DMS53 (cell line): Measurements from ENCODE around the gene NCOA6.
"Not testable (repeated sequence)": the region's sequence is repeated elsewhere in the genome, so short reads cannot be mapped to it uniquely, and the experiment has no call there.

Source experiments
- DNase-seq: peaks from one replicate; lab custom pipeline; 2025; lab: John Stamatoyannopoulos, UW

Gene NCOA6

DNA sequence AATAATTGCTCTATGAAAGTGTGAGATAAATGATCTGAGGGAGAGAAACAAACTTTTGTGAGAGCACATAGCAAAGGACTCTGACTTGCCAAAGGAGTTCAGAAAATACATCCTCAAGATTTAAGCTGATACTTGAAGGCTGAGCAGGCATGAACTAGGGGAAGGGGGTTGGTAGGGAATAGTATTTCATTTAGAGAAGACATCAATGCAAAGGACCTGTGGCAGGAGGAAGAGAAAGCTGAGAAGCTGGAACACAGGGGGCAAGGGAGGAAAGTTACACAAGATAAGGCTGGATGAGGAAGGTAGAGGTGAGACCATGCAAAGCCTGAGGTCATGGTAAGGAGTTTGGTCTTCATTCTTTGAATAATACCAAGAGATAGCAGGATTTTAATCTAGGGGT lies 50.6 kb downstream of the NCOA6 start:
- no peak for DNase-seq

DNA sequence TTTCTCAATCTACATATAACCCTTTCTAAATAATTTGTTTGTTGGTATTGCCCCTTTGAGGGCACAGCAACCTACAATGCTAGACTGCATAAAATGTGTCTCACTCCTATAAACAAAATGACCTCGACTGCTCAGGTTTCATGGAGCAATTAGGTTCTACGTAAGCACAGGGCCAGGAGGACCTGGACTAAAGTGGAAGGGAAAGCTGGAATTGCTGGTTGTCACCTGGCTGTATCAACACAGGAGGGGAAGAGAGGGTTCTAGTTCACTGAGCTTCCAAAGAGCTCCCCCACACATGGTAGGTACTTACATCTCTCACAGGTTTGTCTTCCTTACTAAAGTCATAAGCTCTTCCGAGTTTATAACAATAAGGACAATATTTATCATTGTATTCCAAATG lies 51.0 kb downstream of the NCOA6 start:
- DNase-seq: no peak

DNA sequence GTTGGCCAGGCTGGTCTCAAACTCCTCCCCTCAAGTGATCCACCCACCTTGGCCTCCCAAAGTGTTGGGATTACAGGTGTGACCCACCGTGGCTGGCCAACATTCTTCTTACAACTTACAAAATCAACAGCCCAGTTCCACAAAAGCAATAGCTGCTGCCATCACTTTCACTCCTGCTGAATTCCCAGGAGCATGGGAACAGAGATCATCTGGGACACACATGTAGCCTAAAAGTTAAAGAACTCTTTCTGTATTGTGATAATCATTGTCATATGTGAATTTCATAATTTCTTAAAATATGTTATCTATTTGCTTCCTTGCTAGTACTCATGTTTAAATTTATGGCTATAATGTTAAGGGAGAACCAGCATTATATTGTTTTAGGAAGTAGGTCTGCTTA lies 51.7 kb downstream of the NCOA6 start:
- no peak for DNase-seq

DNA sequence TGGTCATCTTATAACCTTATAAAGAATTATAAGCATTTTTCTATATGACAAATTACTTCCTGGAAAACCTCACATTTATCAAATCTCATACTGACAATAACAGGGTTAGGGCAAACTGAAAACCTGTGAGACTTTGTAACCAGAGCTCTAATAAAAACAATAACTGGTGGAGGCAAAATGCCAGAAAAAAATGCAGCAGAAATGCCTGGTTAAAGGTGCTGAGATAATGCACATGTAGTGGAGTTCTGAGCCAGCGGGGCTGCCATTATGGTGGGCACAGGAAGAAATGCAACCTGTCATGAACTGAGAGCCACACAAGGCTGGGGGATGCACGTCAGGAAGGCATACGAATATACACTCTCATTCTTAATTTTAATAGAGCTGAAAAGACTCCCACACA lies 53.0 kb downstream of the NCOA6 start:
- no peak for DNase-seq

DNA sequence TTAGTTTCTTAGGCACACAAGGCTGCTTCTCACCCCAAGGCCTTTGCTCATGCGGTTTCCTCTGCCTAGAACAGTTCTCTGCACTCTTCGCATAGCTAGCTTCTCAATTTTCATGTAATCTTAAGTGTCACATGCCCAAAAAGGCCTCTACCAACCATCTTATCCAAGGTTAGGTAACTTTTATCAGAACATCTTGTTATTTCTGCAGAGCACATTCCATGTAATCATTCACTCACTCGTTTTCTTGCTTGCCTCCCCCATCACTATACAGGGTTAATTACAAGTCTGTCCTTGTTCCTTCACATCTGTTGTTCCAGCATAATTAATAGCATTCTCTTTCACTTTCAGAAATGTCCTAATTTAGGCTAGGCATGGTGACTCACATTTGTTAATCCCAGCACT lies 53.8 kb downstream of the NCOA6 start:
- DNase-seq: no peak

DNA sequence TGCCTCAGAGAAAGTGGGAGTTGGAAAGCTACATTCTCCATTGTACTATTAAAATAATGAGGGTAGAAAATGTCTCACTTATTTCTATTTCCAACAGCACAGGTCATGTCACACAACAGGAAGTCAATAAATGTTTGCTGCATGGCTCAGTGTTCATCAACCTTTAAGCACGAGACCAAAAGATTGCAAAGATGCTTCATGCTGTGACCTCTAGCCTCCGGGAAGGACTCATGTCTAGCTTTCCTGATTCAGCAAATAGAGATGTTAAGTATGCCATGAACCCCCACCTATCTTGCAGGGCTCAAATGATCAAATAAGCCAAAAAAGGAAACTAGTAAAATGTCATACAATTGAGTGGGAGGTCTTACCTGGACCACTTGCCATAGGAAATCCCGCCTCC lies 57.4 kb downstream of the NCOA6 start:
- DNase-seq: no peak

DNA sequence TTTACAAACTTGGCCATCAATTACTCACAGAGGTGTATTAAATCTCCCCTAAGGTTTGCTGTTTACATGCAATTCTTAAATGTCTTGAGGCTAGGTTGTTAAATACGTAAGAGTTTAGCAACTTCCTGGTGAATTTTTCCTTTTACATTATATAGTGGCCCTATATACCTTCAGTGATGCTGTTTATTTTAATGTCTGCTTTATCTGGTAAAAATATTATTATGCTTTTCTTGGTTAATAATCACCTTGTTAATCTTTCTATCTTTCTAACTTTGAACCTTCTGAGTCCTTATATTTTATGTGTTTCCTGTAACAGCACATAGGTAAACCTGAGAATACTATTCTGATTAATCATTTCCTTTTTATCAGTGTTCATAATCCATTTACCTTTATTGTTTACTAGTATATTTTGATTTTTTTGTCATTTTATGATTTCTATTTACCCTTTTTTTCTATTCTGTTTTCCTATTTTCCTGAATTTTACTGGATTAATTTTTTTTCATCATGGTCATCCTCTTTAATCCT lies 63.4 kb downstream of the NCOA6 start:
- no peak for DNase-seq

DNA sequence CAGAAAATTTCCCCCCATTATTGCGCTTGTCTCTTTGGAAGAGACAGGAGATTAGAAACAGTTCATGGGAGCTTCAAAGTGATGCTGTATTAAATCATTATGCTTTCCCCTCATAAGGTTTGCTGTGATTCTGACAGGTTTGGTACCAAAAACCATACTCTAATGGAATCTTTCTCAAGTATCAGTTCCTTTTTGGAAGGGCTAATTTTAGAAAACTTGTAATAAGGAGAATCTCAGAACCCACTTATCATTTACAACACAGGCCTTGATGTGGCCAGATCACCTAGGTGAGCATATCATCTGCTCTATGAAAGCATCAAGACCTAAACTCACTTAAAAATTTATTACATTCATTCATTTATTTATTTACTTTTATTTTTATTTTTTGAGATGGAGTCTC lies 70.1 kb downstream of the NCOA6 start:
- DNase-seq: no peak

DNA sequence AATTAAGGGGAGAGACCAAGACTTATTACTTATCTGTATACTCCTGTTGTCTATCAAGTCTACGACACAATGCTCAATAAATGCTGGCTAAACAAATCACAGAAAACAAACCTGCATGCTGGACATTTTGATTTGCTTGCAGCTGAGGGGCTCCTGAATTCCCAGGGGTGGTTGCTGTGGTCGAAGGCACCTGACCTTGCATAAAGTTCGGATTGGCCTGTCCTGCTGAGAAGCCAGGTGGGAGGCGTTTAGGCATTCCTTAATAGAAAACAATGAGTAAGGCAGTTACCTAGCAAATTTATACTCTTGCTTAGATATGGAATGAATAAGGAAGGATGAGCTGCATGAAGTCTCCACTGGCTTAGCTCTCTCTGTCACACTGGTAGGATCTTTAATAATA lies 70.8 kb downstream of the NCOA6 start:
- DNase-seq: no peak

DNA sequence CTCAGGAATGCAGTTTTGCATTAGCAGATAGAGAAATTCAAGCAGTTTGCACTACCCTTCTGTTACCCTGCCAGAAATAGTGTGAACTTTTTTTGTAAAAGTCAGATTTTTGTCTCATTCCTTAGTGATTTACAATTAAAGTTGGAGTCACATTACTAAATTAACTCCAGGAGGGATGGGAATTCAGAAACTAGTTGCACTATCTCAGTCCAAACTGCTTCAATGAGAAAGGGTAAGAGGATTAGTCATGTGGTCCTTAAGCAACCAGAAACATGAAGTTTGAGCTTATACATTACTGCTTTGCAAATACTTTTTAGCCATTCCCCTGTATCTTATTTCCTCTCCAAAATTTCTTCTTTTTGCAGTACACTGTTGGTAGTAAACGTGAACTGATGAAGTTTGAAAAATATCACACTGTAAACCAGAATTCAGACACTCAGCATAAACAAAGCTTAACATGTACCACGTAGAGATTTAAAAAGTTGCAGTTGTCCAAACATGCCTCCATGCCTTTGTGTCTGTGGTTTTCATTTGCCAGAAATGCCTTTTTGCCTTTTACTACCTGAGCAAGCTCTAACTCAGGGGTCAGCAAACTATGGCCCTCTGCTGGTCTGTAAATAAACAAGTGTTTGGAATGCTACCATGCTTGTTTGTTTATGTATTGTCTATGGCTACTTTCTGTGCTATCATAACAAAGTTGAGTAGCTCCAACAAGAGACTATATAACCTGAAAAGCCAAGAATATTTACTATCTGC lies 71.6 kb downstream of the NCOA6 start:
- no peak for DNase-seq

DNA sequence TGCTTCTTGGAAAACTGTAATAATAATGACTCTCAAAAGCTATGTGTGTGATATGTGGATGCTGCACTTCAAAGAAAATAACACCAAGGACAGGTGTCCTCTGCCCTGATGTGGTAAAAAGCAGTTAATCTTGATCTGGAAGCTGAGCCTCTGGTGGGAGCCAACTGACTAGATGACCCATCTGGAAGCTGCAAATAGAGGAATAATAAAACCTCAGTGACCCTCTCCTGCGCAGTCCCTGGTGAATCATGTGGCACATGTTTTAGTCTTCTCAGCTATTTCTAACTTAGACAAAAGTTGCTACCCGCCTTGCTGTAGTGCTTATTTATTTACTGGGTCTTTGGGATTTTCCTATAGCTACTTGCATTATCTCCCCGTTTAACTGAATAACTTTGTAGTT lies 74.0 kb downstream of the NCOA6 start:
- no peak for DNase-seq

DNA sequence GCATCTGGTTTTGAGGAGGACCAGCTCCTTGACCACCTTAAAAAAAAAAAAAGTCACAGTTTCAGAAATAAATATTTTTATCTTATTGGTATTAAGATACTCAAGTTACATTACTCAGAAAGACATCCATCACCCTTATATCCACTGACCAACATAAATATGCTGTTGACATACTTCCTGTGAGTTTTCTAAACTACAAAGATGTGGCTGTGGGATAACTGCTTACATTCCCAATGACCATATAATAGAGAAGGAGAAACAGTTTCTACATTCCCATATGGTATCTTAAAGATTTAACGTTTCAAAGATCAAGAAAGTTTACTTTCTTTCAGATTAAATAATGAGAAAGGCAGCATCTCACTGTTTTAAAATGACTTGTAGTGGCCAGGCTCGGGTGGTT lies 75.0 kb downstream of the NCOA6 start:
- no peak for DNase-seq

DNA sequence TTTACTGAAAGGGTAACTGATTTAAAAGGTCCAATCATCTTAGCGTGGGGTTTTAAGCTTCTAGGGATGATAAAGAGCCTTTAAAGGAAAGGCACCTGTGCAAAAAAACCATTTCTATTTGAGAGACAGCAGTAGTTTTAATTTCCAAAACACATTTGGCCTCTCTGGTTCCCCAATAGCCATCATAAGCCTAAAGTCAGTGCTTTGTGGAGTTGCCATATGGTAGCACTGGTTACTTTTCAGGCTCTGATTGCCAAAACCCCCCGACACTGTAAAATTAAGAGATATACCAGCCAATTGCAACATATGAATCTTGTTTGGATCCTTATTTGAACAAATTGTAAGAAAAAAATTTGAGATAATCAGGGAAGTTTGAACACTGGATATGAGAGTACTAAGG lies 76.7 kb downstream of the NCOA6 start:
- DNase-seq: no peak

DNA sequence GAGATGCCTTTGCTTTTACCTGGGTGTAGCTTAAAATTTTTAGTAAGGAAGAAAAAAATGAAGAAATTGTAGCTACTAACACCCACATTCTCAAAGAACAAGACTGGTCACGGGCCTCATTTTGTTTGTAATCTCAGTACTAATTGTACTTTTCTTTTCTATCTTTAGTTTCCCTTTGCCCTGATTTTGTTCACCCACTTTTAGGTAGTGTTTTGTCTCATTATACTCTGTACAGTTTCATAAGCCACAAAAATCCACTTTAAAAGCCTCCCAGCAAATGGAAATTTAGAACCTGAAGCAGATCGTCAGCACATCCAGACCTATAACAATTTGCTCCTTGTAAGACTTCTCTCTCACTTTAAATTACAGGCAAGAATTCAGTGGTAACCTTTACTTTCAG lies 78.0 kb downstream of the NCOA6 start:
- DNase-seq: no peak

DNA sequence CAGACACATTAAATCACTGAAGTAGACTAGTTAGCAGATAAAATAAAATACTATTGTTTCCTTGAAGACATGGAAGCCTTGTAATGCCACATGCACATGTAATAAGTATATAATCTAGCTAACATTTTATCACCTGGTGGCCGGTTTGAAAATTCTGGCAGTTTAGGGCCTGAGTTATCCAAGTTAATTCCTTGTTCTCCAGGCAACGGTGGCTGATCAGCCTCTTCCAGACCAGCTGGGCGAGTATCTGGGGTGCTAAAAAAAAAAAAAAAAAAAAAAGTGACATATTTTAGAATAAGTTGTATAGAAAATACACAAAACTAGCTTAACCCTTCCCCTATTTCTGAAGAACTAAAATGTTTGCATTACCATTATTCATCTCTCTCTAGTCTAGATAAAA lies 78.8 kb downstream of the NCOA6 start:
- DNase-seq: no peak

DNA sequence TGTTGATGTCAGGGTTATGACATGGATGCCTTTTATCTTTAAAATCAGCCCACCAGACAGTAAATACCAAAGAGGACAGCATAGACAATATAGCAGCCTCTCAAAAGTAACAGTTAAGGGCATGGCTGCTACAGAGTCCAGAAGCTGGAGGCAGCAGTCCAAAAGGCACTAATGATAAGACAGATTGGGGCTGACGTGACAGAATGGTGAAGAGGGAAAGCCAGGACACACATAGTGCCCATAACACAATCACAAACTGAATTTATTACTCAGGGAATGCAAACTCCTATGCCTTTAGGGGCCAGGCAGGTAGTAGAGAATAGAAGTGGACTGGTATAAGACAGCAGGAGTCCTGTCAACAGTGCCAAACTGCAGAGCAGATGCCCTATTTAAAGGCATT lies 80.6 kb downstream of the NCOA6 start:
- DNase-seq: no peak

DNA sequence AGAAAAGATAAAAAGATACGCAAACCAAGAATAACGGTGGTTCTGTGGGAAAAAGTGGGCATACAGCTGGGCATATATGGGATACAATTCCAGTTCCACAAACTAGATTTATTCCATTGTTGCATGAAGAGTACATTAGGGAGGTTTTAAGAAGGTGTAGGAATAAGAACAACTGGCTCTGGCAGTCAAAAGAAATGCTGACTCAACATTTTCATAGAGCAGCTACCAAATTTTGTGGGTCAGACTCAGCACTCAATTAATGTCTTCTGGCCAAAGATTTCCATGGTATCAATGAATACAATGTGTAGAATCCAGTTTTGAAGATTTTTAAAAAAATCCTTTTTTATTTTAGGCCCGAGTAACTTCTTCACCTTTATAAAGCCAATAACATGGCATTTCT lies 81.1 kb downstream of the NCOA6 start:
- no peak for DNase-seq

DNA sequence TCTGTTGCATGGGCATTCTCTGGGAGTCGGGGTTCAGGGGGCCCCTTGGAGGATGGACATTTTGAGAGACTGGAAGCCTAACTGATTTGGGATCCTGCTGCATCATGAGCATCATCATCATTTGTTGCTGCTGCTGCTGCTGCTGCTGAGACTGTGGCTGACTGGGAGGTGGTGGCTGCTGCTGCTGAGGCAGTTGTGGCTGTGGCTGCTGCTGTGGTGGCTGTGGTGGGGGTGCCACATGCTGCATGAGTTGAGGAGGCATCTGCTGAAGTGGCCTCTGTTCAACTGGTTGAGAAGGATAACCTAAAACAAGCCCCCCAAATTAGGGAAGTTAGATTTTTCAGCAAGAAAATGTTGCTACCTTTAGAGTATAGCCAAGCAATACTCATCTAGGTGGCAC lies 82.4 kb downstream of the NCOA6 start:
- DNase-seq: no peak

DNA sequence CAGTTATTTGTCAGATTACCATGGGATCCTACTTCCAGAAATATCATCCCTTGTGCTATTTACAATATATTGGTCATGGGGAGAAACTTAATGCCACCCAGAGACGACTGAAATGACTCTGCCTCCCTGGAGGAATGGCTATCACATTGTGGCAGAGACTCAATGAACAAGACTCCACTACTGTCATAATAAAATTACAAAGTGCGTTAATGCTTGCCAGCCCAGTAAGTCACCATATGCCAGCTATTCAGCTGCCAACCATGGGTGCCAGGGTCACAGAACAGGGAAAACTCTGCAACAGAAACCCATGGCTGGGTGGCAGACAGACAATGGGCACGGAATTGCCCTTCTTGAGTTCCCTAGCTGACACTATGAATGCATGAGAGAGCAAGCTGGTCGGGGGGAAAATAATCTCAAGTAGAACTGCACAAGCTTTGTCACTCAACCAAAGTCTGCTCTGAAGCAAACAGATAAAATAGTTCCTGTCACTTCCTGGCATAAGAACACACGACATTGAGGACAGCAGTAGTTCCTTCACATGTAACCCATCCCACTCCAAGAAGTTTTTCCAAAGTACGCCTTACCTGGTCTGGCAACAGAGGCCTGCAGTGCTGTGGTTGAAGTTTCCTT lies 89.2 kb downstream of the NCOA6 start:
- no peak for DNase-seq

DNA sequence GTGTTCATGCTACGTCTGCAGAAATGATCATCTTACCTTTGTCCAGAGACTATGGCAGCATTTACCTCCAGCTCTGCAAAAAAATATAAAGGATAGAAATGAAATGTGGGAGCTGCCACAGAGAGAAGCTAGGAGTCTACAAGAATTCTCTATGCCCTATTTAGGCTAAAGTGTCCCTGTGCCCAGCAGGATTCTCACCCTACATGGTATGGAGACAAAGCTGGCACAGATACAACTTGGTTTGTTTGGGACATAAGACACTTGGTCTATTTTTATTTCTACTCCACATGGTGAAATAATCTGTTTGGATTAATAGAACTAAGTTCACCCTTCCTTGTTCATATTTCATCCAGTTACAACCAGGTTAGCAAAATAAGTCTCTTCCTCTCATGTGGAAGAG lies 92.9 kb downstream of the NCOA6 start:
- DNase-seq: no peak

DNA sequence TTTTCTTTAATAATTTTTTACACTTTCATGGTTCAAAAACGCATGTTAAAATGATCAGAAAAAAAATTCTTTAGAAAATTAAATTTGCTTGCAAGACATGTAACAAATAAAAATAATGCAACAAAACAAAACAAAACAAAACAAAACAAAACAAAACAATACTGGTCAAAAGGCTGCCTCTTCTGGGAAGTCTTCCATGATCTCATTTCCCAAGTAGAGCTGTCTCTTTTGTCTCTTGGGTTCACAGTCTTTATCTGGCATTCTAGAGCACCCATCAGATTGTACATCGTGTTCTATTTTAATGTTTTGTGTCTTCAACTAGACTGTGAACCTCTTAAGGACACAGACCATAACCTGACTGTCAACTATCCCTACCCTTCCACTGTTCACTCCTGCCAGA lies 96.0 kb downstream of the NCOA6 start:
- DNase-seq: no peak

DNA sequence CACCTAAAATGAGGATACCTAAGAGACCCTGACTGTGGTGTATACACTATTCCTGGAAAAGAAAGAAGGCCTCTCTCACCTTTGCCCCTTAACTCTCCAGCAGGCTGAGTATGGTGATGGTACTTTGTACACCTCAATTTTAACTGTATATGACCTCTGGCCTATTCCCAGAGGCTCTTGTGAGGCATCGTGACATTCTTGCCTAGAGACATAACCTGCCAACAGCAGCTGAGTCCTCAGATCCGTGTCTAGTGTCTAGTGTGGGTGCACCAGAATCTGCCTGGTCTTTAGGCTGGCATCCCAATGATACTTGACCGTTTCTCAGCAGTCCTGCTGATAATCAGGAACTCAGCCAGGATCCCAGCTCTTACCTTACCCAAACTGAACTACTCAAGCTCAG lies 101.3 kb downstream of the NCOA6 start:
- DNase-seq: no peak

DNA sequence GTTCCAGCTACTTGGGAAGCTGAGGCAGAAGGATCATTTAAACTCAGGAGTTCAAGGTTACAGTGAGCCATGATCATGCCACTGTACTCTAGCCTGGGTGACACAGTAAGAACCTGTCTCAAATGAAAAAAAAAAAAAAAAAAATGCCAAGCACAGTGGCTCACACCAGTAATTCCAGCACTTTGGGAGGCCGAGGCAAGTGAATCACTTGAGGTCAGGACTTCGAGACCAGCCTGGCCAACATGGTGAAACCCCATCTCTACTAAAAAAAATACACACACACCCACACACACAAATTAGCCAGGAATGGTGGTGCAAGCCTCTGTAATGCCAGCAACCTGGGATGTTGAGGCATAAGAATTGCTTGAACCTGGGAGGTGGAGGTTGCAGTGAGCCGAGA lies 102.9 kb downstream of the NCOA6 start:
- not testable (repeated sequence) for DNase-seq

DNA sequence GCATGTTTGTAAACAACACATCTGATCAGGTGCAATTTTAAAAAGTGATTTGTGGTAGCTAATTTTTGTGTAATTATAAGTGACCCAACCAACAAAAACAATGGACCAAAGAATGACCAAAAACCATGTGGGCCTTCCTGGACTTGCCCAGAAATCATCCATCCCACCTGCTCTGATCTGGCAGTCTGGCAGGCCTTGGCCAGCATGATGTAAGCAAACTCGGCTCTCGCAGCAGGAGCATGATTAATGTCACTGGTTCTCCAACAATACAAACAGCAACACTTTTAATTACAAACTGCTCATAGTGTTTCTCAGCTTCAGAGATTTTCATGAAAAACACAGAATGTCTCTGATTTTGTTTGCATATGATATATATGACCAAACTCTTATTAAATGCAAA lies 105.2 kb downstream of the NCOA6 start:
- no peak for DNase-seq
